Inferior parietal cortex (tissue), 1 donor: Measurements from ENCODE around the gene RILP.
A peak's percentile ranks its signal among the peaks of the same experiment; 100 is the strongest.
"Not testable (repeated sequence)": the region's sequence is repeated elsewhere in the genome, so short reads cannot be mapped to it uniquely, and the experiment has no call there.

ENCODE experiments used
- DNase-seq: peaks from one replicate; pipeline ENCODE4 v3.0.0-alpha.2; 2016; ENCODE audit errors: extremely low spot score

Gene RILP

GRCh38 chr17:1649844-1650501 is at the start of gene RILP:
RILP (minus strand) TSS chr17:1649866; CDS start chr17:1649804, 62 bp downstream.
- no peak for DNase-seq

GRCh38 chr17:1697681-1698080 is 48.0 kb upstream of the RILP start:
- DNase-seq: no peak

GRCh38 chr17:1695365-1695764 is 45.7 kb upstream of the RILP start:
- DNase-seq: no peak

GRCh38 chr17:1693339-1693738 is 43.7 kb upstream of the RILP start:
- DNase-seq: no peak

GRCh38 chr17:1690544-1691221 is 41.0 kb upstream of the RILP start:
- no peak for DNase-seq

- not testable (repeated sequence) for DNase-seq
These were observed 38.7 kb upstream of the RILP start for GRCh38 chr17:1688405-1688804.

- no peak for DNase-seq
These were observed 36.4 kb upstream of the RILP start for GRCh38 chr17:1686086-1686485.

GRCh38 chr17:1684378-1685189 is 34.9 kb upstream of the RILP start, which contains the start of gene PRPF8:
PRPF8 (minus strand) TSS chr17:1684867; CDS start chr17:1684571, 296 bp downstream.
- DNase-seq: peak; percentile 98

- DNase-seq: no peak
These were observed 33.8 kb upstream of the RILP start for GRCh38 chr17:1683459-1683858.

GRCh38 chr17:1676401-1676800 is 26.7 kb upstream of the RILP start:
- no peak for DNase-seq

GRCh38 chr17:1673041-1673785 is 23.5 kb upstream of the RILP start:
- no peak for DNase-seq

- not testable (repeated sequence) for DNase-seq
These were observed 14.3 kb upstream of the RILP start for GRCh38 chr17:1663934-1664333.

- no peak for DNase-seq
These were observed 11.4 kb upstream of the RILP start for GRCh38 chr17:1661045-1661444.

- no peak for DNase-seq
These were observed 8.4 kb upstream of the RILP start for GRCh38 chr17:1658100-1658499.

GRCh38 chr17:1653735-1654134 is 4.1 kb upstream of the RILP start:
- no peak for DNase-seq

GRCh38 chr17:1652794-1653193 is 3.1 kb upstream of the RILP start:
- DNase-seq: not testable (repeated sequence)

GRCh38 chr17:1651559-1651844 is 1.8 kb upstream of the RILP start:
- no peak for DNase-seq

- DNase-seq: no peak
These were observed 1.3 kb upstream of the RILP start for GRCh38 chr17:1650731-1651558.

- DNase-seq: peak; percentile 94
These were observed 463 bp downstream of the RILP start for GRCh38 chr17:1648963-1649843.
